ENCODE results near the gene GSTM3. TPM values are rescaled to one million over a fixed set of nuclear protein-coding genes. Genes with fewer than 3 reads are reported as not detected.

The GSTM3 gene
- total and polyA plus RNA-seq, 2 of the 13 experiments (the other 11 are each of a cell fraction or from before 2014, with no cell fraction given), result 127 to 142 TPM

DNA sequence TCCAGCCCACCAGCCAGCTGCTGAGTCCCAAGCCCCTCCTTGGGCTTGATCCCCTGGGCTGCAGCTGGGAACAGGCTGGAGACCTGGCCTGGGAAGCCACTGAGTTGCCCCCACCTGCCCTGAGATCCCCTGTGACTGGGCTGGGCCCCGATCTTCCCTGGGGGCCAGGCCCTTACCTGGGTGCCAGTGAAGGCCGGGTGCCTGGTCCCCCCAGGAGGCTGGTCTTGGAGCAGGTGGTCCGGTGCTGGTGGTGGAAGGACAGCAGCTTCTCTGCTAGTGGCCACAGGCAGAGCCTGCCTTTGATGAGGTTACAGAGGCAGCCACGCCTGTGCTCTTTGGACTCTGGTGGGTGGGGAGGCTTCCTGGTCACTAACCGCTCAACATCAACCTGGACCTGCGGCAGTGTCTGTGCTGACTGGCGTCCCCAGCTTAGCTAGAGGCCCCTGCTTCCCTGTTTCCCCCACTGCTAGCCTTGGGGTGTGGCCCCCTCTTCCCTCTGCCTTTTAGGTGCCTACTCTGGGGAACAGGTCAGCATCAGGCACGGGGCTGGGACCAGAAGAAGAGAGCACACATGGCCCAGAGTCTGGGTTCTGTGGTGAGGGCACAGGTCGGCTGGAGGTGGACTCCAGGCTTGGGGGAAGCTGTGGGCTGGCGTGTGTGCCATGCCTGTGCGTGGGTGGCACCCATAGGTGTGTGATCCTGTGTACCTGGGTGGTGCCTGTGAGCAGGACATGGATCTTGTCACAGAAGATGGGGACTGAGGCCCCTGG, 23.0 kb upstream of the GSTM3 start, which contains the start of gene EPS8L3 (continued):
- TF ChIP-seq, protein P1, sequence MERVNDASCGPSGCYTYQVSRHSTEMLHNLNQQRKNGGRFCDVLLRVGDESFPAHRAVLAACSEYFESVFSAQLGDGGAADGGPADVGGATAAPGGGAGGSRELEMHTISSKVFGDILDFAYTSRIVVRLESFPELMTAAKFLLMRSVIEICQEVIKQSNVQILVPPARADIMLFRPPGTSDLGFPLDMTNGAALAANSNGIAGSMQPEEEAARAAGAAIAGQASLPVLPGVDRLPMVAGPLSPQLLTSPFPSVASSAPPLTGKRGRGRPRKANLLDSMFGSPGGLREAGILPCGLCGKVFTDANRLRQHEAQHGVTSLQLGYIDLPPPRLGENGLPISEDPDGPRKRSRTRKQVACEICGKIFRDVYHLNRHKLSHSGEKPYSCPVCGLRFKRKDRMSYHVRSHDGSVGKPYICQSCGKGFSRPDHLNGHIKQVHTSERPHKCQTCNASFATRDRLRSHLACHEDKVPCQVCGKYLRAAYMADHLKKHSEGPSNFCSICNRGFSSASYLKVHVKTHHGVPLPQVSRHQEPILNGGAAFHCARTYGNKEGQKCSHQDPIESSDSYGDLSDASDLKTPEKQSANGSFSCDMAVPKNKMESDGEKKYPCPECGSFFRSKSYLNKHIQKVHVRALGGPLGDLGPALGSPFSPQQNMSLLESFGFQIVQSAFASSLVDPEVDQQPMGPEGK (CRISPR knock-in tag; IDR thresholded peaks at IDR 0.05), result peak; percentile 70
- TF ChIP-seq, protein P2, sequence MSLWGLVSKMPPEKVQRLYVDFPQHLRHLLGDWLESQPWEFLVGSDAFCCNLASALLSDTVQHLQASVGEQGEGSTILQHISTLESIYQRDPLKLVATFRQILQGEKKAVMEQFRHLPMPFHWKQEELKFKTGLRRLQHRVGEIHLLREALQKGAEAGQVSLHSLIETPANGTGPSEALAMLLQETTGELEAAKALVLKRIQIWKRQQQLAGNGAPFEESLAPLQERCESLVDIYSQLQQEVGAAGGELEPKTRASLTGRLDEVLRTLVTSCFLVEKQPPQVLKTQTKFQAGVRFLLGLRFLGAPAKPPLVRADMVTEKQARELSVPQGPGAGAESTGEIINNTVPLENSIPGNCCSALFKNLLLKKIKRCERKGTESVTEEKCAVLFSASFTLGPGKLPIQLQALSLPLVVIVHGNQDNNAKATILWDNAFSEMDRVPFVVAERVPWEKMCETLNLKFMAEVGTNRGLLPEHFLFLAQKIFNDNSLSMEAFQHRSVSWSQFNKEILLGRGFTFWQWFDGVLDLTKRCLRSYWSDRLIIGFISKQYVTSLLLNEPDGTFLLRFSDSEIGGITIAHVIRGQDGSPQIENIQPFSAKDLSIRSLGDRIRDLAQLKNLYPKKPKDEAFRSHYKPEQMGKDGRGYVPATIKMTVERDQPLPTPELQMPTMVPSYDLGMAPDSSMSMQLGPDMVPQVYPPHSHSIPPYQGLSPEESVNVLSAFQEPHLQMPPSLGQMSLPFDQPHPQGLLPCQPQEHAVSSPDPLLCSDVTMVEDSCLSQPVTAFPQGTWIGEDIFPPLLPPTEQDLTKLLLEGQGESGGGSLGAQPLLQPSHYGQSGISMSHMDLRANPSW (CRISPR knock-in tag; IDR thresholded peaks at IDR 0.05; ENCODE audit: borderline replicate concordance), result no peak; the same call in 1 of the 2 replicates
- TF ChIP-seq AGO2 (optimal IDR thresholded peaks at IDR 0.05; ENCODE audit: low read depth, low read length) (peak; percentile 62), ZNF282 (IDR thresholded peaks at IDR 0.05; ENCODE audit: partially characterized antibody) (no peak), SP1 (IDR thresholded peaks at IDR 0.05) (no peak), SP1 (CRISPR knock-in tag; IDR thresholded peaks at IDR 0.05) (0 out of 2 replicates have a peak, but pooled peaks have one; percentile 15), TEAD2 (CRISPR knock-in tag; IDR thresholded peaks at IDR 0.05) (no peak), SMAD3 (CRISPR knock-in tag; IDR thresholded peaks at IDR 0.05) (0 out of 2 replicates have a peak, but pooled peaks have one; percentile 64), JUN (CRISPR knock-in tag; IDR thresholded peaks at IDR 0.05) (no peak), MZF1 (CRISPR knock-in tag; IDR thresholded peaks at IDR 0.05; ENCODE audit: borderline replicate concordance) (no peak), LCORL (IDR thresholded peaks at IDR 0.05) (no peak), LCORL (CRISPR knock-in tag; IDR thresholded peaks at IDR 0.05) (peak; percentile 86), ZNF253 (CRISPR knock-in tag; IDR thresholded peaks at IDR 0.05; ENCODE audit: borderline replicate concordance) (no peak)
- TF ChIP-seq, protein P3, sequence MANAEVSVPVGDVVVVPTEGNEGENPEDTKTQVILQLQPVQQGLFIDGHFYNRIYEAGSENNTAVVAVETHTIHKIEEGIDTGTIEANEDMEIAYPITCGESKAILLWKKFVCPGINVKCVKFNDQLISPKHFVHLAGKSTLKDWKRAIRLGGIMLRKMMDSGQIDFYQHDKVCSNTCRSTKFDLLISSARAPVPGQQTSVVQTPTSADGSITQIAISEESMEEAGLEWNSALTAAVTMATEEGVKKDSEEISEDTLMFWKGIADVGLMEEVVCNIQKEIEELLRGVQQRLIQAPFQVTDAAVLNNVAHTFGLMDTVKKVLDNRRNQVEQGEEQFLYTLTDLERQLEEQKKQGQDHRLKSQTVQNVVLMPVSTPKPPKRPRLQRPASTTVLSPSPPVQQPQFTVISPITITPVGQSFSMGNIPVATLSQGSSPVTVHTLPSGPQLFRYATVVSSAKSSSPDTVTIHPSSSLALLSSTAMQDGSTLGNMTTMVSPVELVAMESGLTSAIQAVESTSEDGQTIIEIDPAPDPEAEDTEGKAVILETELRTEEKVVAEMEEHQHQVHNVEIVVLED (CRISPR knock-in tag; IDR thresholded peaks at IDR 0.05; ENCODE audit: borderline replicate concordance), result peak; percentile 53; the same call in 1 of the 2 replicates
- TF ChIP-seq, protein P4, sequence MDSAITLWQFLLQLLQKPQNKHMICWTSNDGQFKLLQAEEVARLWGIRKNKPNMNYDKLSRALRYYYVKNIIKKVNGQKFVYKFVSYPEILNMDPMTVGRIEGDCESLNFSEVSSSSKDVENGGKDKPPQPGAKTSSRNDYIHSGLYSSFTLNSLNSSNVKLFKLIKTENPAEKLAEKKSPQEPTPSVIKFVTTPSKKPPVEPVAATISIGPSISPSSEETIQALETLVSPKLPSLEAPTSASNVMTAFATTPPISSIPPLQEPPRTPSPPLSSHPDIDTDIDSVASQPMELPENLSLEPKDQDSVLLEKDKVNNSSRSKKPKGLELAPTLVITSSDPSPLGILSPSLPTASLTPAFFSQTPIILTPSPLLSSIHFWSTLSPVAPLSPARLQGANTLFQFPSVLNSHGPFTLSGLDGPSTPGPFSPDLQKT (CRISPR knock-in tag; IDR thresholded peaks at IDR 0.05; ENCODE audit: borderline replicate concordance), result no peak
- TF ChIP-seq, protein P5, sequence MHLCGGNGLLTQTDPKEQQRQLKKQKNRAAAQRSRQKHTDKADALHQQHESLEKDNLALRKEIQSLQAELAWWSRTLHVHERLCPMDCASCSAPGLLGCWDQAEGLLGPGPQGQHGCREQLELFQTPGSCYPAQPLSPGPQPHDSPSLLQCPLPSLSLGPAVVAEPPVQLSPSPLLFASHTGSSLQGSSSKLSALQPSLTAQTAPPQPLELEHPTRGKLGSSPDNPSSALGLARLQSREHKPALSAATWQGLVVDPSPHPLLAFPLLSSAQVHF (CRISPR knock-in tag; IDR thresholded peaks at IDR 0.05), result no peak

Data from HepG2 (cell line).